K562 (cell line): Measurements from ENCODE around the gene PGLYRP1. TPM values are rescaled to one million over a fixed set of nuclear protein-coding genes. Genes with fewer than 3 reads are reported as not detected.
A peak's percentile ranks its signal among the peaks of the same experiment; 100 is the strongest.

Experiments used
- CHD1 ChIP-seq: fragments of 200-600 bp; sonication (generic); IDR thresholded peaks from one replicate; pipeline ENCODE4 v1.6.1; 2012; ENCODE audit warnings: mild to moderate bottlenecking, moderate library complexity, low read length, inconsistent platforms
- CHD4 ChIP-seq: fragments of 200-600 bp; sonication (generic); IDR thresholded peaks from 3 replicates; pipeline ENCODE4 v1.6.1; 2012; ENCODE audit warnings: low read depth, mild to moderate bottlenecking, mixed read lengths, low read length, inconsistent platforms; ENCODE audit not compliant: insufficient read depth, insufficient replicate concordance, poor library complexity, severe bottlenecking
- DMBX1 ChIP-seq: fragments of 250-450 bp; sonication (Bioruptor Pico); IDR thresholded peaks from 2 replicates; pipeline ENCODE4 v1.8.0; 2022; ENCODE audit warnings: inconsistent platforms, mild to moderate bottlenecking, moderate library complexity, borderline replicate concordance
- EP300 ChIP-seq: IDR thresholded peaks from 2 replicates; pipeline ENCODE4 v1.6.1; 2012; ENCODE audit warnings: low read length, improper control_type of control experiment
- GABPB2 ChIP-seq: fragments of 250-450 bp; sonication (Bioruptor Pico); conservative IDR thresholded peaks from 2 replicates; pipeline ENCODE4 v1.5.1; 2021; ENCODE audit warnings: mild to moderate bottlenecking
- MTA2 ChIP-seq: fragments of 450-650 bp; IDR thresholded peaks from 2 replicates; pipeline ENCODE4 v1.6.1; 2016; ENCODE audit warnings: low read depth
- NONO ChIP-seq, 2 experiments: fragments of 200-400 bp in 1 of 2; fragments of 450-650 bp in 1 of 2; formaldehyde crosslinking in 1 of 2; IDR thresholded peaks; 2 replicates each; pipeline ENCODE4 v1.6.1; 2017; ENCODE audit warnings: low read depth in 2 of 2, mild to moderate bottlenecking in 2 of 2, moderate library complexity in 2 of 2, low read length in 1 of 2
- RAD51 ChIP-seq: fragments of 450-650 bp; IDR thresholded peaks from 2 replicates; pipeline ENCODE4 v1.7.1; 2016; ENCODE audit warnings: low read depth, mild to moderate bottlenecking, borderline replicate concordance
- TOE1 ChIP-seq, 2 experiments: fragments of 450-650 bp in 1 of 2; sonication (generic) in 1 of 2; formaldehyde crosslinking in 1 of 2; IDR thresholded peaks; 2 replicates each; pipeline versions ENCODE4 v1.7.1 to v1.8.0; 2016 to 2022; ENCODE audit warnings: borderline replicate concordance in 2 of 2, mild to moderate bottlenecking in 2 of 2, antibody characterized with exemption in 1 of 2, inconsistent platforms in 1 of 2, low read depth in 1 of 2, missing genetic modification reagents in 1 of 2, moderate library complexity in 1 of 2
- XRCC4 ChIP-seq: IDR thresholded peaks from one replicate; pipeline ENCODE4 v1.6.1; 2011; ENCODE audit not compliant: insufficient read depth, insufficient read length; ENCODE audit errors: extremely low read depth
- ZNF695 ChIP-seq: fragments of 450-650 bp; formaldehyde crosslinking; IDR thresholded peaks from 2 replicates; pipeline ENCODE4 v1.4.0; 2020; ENCODE audit warnings: mild to moderate bottlenecking, moderate library complexity
- polyA plus RNA-seq, 8 experiments: library from polyadenylated mRNA; depleted of rRNA in 4 of 8; stranded (reverse) in 5 of 8; unstranded in 3 of 8; fragments of >200 nt; fragmentation: Nextera tagmentation in 2 of 8; fragmentation: Illumina TruSeq in 1 of 8; extraction: Ambion mirVana in 2 of 8; extraction: Trizol in 1 of 8; gene quantifications; 2 replicates each; pipeline versions ENCODE4 v1.2.1 to v1.2.3, GENCODE V29; 2011 to 2014; ENCODE audit warnings: inconsistent platforms in 1 of 8, missing spikeins in 1 of 8
- total RNA-seq, 7 experiments: library from RNA; depleted of rRNA in 6 of 7; stranded (reverse); fragments of >200 nt in 6 of 7; fragmentation: Illumina TruSeq in 2 of 7; extraction: Trizol in 2 of 7; gene quantifications; 2 replicates each; pipeline versions ENCODE4 v1.2.1 to v1.2.3, GENCODE V29; 2011 to 2021; ENCODE audit warnings: low replicate concordance in 1 of 7
- TF ChIP-seq, protein P1 (sequence below): fragments of 450-650 bp; formaldehyde crosslinking; IDR thresholded peaks from 2 replicates; pipeline ENCODE4 v1.4.0; 2020; ENCODE audit warnings: mild to moderate bottlenecking
- TF ChIP-seq, protein P2 (sequence below): fragments of 450-650 bp; conservative IDR thresholded peaks from 2 replicates; pipeline ENCODE4 v1.6.1; 2016; ENCODE audit warnings: missing genetic modification characterization, low read depth, mild to moderate bottlenecking, missing compliant biosample characterization, moderate library complexity
- TF ChIP-seq, protein P3 (sequence below), 2 experiments: fragments of 450-650 bp; IDR thresholded peaks; 2 replicates each; pipeline ENCODE4 v1.6.1; 2016; ENCODE audit warnings: mild to moderate bottlenecking in 2 of 2, borderline replicate concordance in 1 of 2, low read depth in 1 of 2, moderate library complexity in 1 of 2
- TF ChIP-seq, protein P4 (sequence below): sonication (generic); formaldehyde crosslinking; IDR thresholded peaks from 2 replicates; pipeline ENCODE4 v1.8.0; 2022; ENCODE audit warnings: missing genetic modification reagents, mild to moderate bottlenecking, borderline replicate concordance

Gene PGLYRP1
- total and polyA plus RNA-seq, 9 of the 15 experiments (the other 6 are each of a cell fraction or from before 2014, with no cell fraction given), result not detected

DNA sequence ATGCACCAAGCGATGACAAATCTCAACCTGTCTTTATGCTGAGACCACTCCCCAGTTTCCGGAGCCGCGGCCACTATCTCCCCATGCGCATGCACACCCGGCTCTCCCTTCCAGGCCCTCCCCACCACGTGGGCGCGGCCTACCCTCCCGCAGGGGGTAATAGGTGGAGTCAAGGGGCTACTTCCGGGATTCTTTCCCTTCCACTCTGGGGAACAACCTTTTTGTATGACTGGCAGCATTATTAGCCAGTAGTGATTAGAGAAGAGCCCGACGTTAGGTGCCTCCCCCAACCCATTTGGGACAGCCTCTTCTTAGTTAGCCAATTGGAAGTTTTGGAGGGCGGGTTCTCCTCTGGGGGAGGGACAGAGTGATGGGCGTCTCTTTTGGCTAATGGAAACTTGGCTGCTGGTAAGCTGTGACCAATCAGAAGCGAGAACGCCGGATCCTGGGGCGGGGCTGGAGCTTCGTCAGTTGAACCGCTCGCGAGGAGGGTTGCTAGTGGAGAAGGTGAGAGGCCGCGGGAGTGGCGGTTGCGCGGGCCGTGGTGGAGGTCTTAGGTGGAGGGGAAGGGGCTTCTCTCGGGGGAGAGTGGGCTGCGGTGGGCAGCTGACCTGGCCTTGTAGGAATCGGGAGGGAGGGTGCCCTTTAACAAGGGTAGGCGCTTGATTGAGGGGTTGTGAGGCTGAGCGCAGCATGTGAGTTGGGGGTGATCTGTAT lies 27.7 kb downstream of the PGLYRP1 start, which contains the start of gene CCDC61 (continued):
- TF ChIP-seq NONO (IDR thresholded peaks at IDR 0.05; ENCODE audit: low read depth in 2 of 2, low read length in 1 of 2) (no peak), EP300 (no peak), XRCC4 (no peak), GABPB2 (CRISPR knock-in tag) (no peak), CHD1 (no peak), ZNF695 (no peak), RAD51 (peak; percentile 77), CHD4 (no peak), MTA2 (no peak), TOE1 (IDR thresholded peaks at IDR 0.05; ENCODE audit: borderline replicate concordance) (peak; percentile 8; the same call in 1 of the 2 replicates), TOE1 (CRISPR knock-in tag; IDR thresholded peaks at IDR 0.05; ENCODE audit: borderline replicate concordance, low read depth) (no peak), DMBX1 (no peak)
- TF ChIP-seq, protein P1, sequence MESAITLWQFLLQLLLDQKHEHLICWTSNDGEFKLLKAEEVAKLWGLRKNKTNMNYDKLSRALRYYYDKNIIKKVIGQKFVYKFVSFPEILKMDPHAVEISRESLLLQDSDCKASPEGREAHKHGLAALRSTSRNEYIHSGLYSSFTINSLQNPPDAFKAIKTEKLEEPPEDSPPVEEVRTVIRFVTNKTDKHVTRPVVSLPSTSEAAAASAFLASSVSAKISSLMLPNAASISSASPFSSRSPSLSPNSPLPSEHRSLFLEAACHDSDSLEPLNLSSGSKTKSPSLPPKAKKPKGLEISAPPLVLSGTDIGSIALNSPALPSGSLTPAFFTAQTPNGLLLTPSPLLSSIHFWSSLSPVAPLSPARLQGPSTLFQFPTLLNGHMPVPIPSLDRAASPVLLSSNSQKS (CRISPR knock-in tag), result no peak
- TF ChIP-seq, protein P2, sequence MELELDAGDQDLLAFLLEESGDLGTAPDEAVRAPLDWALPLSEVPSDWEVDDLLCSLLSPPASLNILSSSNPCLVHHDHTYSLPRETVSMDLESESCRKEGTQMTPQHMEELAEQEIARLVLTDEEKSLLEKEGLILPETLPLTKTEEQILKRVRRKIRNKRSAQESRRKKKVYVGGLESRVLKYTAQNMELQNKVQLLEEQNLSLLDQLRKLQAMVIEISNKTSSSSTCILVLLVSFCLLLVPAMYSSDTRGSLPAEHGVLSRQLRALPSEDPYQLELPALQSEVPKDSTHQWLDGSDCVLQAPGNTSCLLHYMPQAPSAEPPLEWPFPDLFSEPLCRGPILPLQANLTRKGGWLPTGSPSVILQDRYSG (tag), result no peak
- TF ChIP-seq, protein P3, sequence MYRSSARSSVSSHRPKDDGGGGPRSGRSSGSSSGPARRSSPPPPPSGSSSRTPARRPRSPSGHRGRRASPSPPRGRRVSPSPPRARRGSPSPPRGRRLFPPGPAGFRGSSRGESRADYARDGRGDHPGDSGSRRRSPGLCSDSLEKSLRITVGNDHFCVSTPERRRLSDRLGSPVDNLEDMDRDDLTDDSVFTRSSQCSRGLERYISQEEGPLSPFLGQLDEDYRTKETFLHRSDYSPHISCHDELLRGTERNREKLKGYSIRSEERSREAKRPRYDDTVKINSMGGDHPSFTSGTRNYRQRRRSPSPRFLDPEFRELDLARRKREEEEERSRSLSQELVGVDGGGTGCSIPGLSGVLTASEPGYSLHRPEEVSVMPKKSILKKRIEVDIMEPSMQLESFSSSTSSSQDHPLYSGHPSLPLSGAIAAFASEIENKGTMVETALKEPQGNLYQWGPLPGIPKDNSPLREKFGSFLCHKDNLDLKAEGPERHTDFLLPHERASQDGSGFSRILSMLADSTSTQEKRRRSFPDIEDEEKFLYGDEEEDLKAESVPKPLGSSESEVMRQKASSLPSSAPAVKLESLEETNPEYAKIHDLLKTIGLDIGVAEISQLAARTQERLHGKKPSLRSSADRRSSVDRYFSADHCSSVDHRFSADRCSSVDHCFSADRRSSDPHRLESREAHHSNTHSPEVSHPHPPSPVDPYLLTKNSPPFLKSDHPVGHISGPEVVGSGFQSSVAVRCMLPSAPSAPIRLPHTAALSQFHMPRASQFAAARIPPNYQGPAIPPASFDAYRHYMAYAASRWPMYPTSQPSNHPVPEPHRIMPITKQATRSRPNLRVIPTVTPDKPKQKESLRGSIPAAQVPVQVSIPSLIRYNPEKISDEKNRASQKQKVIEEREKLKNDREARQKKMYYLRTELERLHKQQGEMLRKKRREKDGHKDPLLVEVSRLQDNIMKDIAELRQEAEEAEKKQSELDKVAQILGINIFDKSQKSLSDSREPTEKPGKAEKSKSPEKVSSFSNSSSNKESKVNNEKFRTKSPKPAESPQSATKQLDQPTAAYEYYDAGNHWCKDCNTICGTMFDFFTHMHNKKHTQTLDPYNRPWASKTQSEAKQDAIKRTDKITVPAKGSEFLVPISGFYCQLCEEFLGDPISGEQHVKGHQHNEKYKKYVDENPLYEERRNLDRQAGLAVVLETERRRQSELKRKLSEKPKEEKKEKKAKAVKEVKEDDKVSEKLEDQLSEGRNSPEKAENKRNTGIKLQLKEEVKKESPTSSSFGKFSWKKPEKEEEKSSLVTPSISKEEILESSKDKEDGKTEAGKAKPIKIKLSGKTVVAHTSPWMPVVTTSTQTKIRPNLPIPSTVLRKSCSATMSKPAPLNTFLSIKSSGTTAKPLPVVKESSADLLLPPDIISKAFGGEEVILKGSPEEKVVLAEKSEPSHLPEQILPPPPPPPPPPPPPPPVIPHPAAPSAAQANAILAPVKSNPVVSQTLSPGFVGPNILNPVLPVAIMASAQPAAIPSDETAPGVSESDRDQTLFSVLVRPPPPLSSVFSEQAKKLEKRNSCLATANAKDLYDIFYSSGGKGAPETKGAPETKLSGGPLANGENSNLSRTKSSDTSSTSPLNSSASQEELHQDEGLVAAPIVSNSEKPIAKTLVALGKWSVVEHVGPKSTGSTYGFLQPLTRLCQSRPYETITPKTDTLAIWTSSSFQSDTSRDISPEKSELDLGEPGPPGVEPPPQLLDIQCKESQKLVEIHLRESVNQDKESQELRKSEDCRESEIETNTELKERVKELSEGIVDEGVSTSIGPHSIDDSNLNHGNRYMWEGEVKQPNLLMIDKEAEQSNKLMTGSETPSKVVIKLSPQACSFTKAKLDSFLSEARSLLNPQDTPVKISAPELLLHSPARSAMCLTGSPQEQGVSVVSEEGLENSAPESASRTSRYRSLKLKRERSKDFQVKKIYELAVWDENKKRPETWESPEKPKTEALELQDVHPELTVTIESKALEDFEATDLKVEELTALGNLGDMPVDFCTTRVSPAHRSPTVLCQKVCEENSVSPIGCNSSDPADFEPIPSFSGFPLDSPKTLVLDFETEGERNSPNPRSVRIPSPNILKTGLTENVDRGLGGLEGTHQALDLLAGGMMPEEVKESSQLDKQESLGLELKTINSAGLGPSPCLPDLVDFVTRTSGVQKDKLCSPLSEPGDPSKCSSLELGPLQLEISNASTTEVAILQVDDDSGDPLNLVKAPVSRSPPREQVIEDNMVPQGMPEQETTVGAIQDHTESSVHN (IDR thresholded peaks at IDR 0.05; ENCODE audit: borderline replicate concordance in 1 of 2, low read depth in 1 of 2), result no peak
- TF ChIP-seq, protein P4, sequence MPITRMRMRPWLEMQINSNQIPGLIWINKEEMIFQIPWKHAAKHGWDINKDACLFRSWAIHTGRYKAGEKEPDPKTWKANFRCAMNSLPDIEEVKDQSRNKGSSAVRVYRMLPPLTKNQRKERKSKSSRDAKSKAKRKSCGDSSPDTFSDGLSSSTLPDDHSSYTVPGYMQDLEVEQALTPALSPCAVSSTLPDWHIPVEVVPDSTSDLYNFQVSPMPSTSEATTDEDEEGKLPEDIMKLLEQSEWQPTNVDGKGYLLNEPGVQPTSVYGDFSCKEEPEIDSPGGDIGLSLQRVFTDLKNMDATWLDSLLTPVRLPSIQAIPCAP (CRISPR knock-in tag), result no peak
